Neural crest cell (in vitro differentiated cells): ENCODE data around the gene KBTBD13. TPM values are rescaled to one million over a fixed set of nuclear protein-coding genes. Genes with fewer than 3 reads are reported as not detected.

ENCODE experiments used
- DNase-seq: peaks from one replicate; pipeline ENCODE4 v3.0.0; 2021; ENCODE audit warnings: low read depth, mixed read lengths, low spot score
- H3K27ac Mint-ChIP-seq: one replicate; pipeline ENCODE4 v1.8.0; 2021; ENCODE audit warnings: mild to moderate bottlenecking, mixed read lengths; ENCODE audit not compliant: unreplicated experiment
- H3K27me3 Mint-ChIP-seq: 2 replicates; pipeline ENCODE4 v1.8.0; 2021; ENCODE audit warnings: low read depth, mild to moderate bottlenecking, mixed read lengths
- H3K36me3 Mint-ChIP-seq: 2 replicates; pipeline ENCODE4 v1.8.0; 2021; ENCODE audit warnings: low read depth, mild to moderate bottlenecking, mixed read lengths
- H3K4me1 Mint-ChIP-seq: 2 replicates; pipeline ENCODE4 v1.8.0; 2021; ENCODE audit warnings: mixed read lengths
- H3K4me3 Mint-ChIP-seq: one replicate; pipeline ENCODE4 v1.8.0; 2021; ENCODE audit warnings: mild to moderate bottlenecking, mixed read lengths
- H3K9me3 Mint-ChIP-seq: 2 replicates; pipeline ENCODE4 v1.8.0; 2021; ENCODE audit warnings: mixed read lengths
- total RNA-seq: library from RNA; stranded (reverse); gene quantifications from 2 replicates; pipeline ENCODE4 v1.2.1, GENCODE V29; 2021
- TF ChIP-seq, protein P1 (sequence below): fragments of 200-600 bp; sonication (generic); conservative IDR thresholded peaks from 2 replicates; pipeline ENCODE4 v1.5.0; 2021; ENCODE audit warnings: antibody characterized with exemption, mild to moderate bottlenecking

KBTBD13 gene
- total RNA-seq, 1 donor from 2014 or later, result not detected

DNA sequence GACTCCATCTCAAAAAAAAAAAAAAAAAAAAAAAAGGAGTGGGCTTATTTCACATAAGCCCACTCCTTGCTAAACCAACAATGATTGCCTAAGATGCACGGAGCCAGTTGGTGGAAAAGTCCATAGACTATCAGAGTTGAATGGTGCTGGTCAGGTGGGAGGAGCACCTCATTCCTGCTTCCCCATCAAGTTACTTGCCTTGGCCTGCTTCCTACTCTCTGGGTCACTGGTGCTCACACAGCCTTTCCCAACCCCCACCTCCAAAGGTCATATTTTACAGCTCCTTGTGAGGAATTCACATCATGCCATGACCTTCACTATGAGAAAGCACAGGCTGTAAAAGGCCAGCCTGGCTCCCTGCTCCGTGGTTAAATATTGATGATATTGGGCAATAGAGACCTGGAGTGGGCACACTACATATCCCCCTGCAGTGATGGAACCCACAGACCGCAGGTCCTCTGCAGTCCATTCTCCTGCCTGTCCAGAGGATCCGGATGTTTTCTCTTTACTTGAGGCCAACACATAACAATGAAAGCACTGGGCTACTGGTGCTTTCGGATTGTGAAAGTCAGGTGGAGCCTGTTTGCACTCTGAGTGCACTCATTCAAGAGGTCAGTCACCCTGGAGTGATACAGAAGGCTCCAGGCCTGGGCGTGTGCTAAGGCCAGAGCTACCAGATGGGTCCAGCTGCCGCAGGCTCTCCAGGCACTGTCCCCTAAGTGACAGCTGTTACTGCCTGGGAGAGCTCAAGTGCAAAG, 31.6 kb upstream of the KBTBD13 start, which contains the start of gene SLC51B:
TSS of gene SLC51B (plus strand) at position 664 of the 758 bp plus-strand sequence. CDS start 4,618 bp downstream, outside the sequence.
- Mint-ChIP-seq H3K9me3 (no peaks in the 10 kb centered on the region), H3K27ac (no peak within 1 kb of the TSS), H3K4me3 (no peak within 1 kb of the TSS), H3K4me1 (peaks cover 24% of the 10 kb centered on the region), H3K36me3 (no peaks in the 10 kb centered on the region), H3K27me3 (no peaks in the 10 kb centered on the region)
- no peak for DNase-seq
- TF ChIP-seq, protein P1, sequence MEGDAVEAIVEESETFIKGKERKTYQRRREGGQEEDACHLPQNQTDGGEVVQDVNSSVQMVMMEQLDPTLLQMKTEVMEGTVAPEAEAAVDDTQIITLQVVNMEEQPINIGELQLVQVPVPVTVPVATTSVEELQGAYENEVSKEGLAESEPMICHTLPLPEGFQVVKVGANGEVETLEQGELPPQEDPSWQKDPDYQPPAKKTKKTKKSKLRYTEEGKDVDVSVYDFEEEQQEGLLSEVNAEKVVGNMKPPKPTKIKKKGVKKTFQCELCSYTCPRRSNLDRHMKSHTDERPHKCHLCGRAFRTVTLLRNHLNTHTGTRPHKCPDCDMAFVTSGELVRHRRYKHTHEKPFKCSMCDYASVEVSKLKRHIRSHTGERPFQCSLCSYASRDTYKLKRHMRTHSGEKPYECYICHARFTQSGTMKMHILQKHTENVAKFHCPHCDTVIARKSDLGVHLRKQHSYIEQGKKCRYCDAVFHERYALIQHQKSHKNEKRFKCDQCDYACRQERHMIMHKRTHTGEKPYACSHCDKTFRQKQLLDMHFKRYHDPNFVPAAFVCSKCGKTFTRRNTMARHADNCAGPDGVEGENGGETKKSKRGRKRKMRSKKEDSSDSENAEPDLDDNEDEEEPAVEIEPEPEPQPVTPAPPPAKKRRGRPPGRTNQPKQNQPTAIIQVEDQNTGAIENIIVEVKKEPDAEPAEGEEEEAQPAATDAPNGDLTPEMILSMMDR, result no peak

DNA sequence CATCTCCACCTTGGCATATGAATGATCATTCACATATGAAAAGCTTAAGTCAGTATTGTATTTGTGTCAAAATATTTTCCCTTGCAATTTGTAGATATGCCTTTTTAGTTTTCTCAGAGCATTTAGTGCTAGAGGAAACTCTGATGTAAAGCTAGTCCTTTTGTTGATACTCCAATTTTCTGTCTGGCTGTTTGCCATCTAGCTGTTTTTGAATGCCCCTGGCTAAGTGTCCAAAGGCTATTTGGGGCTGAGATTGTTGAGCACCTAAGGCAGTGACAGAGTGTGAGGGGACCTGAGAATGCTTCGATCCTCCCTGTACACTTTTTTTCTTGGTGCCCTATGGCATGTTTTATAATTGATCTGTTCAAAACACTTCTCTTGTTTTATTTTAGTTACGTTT, 28.3 kb upstream of the KBTBD13 start:
- no peak overlapping the region for H3K27ac Mint-ChIP-seq
- H3K4me1 Mint-ChIP-seq, result peaks cover 30% of the 10 kb centered on the region
- no peaks in the 10 kb centered on the region for H3K9me3 Mint-ChIP-seq
- no peaks in the 10 kb centered on the region for H3K36me3 Mint-ChIP-seq
- no peaks in the 10 kb centered on the region for H3K27me3 Mint-ChIP-seq
- H3K4me3 Mint-ChIP-seq, result no peak overlapping the region
- TF ChIP-seq, protein P1, result no peak
- DNase-seq, result no peak

GRCh38 chr15:65049418-65049840, 27.1 kb upstream of the KBTBD13 start:
- TF ChIP-seq, protein P1, result no peak
- H3K36me3 Mint-ChIP-seq, result no peaks in the 10 kb centered on the region
- H3K4me3 Mint-ChIP-seq, result peak overlapping the region; percentile 82
- H3K27ac Mint-ChIP-seq, result peak overlapping the region; percentile 57
- DNase-seq, result peak; percentile 85
- peaks cover 34% of the 10 kb centered on the region for H3K4me1 Mint-ChIP-seq
- no peaks in the 10 kb centered on the region for H3K9me3 Mint-ChIP-seq
- H3K27me3 Mint-ChIP-seq, result no peaks in the 10 kb centered on the region

DNA sequence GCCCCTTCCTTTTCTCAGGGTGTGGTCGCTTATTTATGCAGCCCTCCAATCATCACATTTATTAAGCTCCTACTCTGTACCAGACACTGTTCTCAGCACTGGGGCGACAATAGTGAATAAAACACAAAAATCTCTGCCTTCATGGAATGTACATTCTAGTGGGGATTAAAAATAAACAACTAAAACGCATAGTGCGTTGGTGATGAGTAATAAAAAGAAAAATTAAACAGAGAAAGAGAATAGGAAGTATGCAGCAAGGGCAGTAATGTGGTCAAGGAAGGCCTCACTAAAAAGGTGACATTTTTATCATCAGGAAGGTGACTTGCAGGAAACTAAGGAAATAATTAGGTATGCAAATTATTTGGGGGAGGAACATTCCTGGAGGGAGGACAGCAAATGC, 26.3 kb upstream of the KBTBD13 start:
- Mint-ChIP-seq H3K27ac (no peak overlapping the region), H3K4me1 (peaks cover 28% of the 10 kb centered on the region), H3K4me3 (peak overlapping the region; percentile 82), H3K9me3 (no peaks in the 10 kb centered on the region), H3K36me3 (no peaks in the 10 kb centered on the region), H3K27me3 (no peaks in the 10 kb centered on the region)
- TF ChIP-seq, protein P1, result no peak
- no peak for DNase-seq

DNA sequence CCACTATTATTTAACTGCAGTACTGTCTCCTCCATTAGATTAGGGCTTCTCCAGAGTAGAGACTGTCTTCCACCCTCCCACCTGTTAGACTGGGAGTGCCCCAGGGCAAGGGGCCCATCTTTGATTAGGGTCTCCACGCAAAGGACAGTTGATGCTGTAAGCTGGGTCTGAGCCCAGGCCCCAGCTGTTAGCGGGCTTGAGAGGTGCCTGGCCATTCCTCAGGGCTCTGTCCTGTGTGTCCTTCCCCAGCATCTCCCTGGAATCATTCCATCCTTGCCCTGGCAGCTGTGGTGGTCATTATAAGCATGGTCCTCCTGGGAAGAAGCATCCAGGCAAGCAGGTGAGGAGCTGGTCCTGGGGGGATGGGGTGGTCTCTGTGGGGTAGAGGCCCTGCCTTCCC, 25.3 kb upstream of the KBTBD13 start:
- no peak for DNase-seq
- no peak overlapping the region for H3K27ac Mint-ChIP-seq
- H3K9me3 Mint-ChIP-seq, result no peaks in the 10 kb centered on the region

More for the DNA sequence above, 25.3 kb upstream of the KBTBD13 start:
- no peaks in the 10 kb centered on the region for H3K36me3 Mint-ChIP-seq
- H3K4me3 Mint-ChIP-seq, result no peak overlapping the region
- TF ChIP-seq, protein P1, result no peak
- H3K27me3 Mint-ChIP-seq, result no peaks in the 10 kb centered on the region
- H3K4me1 Mint-ChIP-seq, result peaks cover 27% of the 10 kb centered on the region
